DMS 273 (cell line): ENCODE data around the gene FMO1.
"Not testable (repeated sequence)": the region's sequence is repeated elsewhere in the genome, so short reads cannot be mapped to it uniquely, and the experiment has no call there.

ENCODE experiments used
- DNase-seq: peaks from one replicate; lab custom pipeline; 2025; ENCODE audit not compliant: unreplicated experiment; lab: John Stamatoyannopoulos, UW

FMO1 gene, protein sequence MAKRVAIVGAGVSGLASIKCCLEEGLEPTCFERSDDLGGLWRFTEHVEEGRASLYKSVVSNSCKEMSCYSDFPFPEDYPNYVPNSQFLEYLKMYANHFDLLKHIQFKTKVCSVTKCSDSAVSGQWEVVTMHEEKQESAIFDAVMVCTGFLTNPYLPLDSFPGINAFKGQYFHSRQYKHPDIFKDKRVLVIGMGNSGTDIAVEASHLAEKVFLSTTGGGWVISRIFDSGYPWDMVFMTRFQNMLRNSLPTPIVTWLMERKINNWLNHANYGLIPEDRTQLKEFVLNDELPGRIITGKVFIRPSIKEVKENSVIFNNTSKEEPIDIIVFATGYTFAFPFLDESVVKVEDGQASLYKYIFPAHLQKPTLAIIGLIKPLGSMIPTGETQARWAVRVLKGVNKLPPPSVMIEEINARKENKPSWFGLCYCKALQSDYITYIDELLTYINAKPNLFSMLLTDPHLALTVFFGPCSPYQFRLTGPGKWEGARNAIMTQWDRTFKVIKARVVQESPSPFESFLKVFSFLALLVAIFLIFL

DNA sequence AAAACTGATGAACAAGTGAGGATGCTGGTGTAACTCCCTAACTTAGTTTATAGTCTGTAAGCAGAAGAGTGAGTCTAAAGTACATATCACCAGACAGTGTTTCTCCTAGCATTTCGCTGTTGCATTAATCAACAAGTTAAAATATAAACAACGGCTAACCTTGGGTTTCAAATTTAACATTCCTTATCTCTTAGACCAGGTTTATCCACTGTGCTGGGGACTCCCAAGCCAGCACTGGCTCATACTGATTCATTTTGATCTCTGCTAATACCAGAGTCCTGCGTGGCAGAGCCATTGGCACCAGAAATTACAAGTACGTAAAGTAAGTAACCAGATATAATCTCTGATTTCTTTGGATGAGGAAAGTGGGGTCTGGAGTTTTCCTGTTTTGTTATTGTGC, at the start of gene FMO1:
FMO1 (plus strand) TSS at position 193 of the 400 bp plus-strand sequence. CDS start 9,594 bp downstream, outside the sequence.
- DNase-seq: no peak

DNA sequence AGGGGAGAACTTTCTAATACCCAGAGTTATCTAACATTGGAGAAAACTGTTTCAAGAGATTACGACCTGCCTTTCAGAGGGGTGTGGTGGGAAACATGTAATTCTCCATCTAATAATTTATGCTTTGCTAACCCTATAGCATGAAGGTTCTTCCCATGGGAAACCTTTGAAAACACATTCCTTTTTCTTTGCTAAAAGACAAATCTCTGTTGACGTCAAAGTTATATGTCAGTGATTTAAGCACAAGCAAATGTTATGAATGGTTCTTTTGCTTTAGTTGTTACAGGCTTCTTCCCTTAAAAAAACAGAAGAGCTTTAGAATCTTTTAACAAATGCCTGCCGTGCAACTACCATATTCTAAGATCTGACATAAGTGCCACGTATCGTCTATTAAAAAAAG, 44.0 kb upstream of the FMO1 start:
- no peak for DNase-seq

DNA sequence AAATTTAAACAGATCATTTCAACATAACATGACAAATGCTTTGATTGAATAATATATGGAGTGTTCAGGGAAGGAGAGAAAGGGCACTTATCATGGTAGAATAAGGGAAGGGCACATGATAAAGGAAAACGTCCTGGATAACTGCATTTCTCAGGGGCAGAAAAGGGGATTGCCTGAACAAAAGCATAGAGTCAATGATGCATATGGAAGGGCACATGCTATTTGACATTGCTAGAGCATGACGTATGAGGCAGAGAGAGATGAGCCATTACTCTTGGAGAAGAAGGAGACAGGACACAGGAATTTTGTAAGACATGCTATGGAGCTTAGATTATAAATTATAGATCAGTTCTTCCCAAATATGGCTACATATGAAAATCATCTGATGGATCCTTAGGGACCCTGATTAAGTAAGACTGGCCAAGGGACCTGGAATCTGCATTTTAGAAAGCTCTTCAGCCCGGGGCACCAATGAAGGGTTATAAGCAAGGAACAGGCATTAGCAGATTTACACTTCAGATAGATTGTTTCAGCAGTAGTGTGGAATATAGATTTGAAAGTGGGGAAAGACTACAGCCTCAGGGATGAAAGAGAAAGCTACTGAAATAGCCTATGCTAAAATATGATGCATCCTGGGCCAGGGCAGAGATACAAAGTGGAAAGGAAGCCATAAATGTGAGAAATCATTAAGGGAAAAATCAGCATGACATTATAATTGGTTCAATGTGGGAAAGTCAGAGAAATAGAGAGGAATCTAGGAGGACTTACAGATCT, 41.9 kb upstream of the FMO1 start:
- DNase-seq: no peak

DNA sequence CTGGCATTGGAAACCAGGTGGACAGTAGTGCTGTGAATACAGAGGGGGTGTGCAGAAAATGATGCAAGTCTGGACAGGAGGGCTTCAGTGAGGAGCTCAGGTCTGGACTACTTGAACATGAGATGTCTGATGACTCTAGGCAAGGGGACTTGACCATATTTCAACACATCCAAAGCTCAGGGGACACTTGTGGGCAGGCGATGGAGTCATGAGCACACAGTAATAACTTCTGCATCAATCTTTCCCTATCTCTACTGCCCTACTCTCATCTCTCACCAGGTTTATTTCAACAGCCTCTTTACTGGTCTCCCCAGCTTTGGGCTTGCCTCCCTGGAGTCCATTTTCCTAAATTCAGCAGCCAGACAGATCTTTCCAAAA, 41.3 kb upstream of the FMO1 start:
- no peak for DNase-seq

DNA sequence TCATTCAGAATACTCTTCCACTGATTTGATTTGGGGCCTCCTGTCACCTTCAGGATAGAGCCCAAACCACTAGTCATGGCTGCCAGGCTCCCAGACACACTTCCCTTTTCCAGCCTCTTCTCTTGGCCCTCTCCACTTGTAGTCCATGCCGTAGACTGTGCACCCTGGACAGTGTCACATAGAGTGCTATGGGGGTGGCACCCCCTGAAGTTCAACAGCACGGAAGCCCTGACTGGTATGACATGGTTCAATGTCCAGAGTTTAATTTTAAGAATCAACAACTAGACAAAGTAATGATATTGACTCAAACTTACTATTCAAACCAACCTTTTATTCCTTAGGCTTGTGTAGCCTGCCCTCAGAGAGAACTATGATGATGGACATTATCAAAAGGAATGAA, 40.9 kb upstream of the FMO1 start:
- no peak for DNase-seq

DNA sequence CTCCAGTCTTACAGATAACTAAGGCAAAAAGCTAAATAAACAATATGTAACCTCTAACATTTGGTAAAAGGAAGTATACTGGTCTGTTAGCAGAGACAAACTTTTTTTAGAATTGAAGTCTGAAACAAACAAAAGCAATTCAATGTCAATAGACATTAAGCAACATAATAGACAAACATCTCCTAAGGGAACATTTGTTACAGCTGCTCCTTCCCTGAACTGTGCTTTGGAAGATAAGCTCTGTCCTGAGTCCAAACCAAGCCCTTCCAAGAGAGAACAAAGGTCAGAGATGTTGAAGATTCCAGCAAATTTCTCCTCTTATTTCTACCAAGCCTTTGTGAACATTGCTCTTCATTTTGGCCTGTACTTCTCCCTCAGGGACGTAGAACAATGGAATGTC, 37.9 kb upstream of the FMO1 start:
- no peak for DNase-seq

DNA sequence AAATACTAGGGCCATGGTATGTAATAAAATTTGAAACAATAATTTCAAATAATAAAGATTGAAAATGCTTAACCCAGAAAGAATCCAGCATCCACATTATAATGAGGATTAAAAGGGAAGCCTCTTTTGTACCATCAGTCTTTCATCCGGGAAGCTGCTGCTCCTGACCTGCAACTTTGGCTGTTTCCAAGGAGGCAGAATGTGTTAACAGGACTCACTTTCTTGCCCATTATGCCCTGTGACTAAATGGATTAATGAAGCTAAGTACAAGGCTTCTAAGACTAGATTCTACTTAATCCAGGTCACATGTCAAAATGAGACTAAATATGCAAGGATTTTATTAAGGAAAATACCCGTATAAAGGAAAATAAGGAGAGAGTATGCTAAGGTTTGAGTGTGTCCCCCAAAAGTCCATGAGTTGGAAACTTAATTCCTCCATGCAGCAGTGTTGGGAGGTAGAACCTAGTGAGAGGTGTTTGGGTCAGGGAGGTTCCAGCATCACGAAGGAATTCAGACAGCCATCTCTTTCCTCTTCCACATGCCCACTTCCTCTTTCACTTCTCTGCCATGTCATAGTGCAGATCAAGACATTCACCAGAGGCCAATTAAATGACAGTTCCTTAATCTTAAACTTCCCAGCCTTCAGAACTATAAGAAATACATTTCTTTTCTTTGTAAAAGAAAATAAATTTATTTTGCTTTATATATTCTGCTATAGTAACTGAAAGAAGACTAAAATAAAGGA, 35.5 kb upstream of the FMO1 start:
- no peak for DNase-seq

DNA sequence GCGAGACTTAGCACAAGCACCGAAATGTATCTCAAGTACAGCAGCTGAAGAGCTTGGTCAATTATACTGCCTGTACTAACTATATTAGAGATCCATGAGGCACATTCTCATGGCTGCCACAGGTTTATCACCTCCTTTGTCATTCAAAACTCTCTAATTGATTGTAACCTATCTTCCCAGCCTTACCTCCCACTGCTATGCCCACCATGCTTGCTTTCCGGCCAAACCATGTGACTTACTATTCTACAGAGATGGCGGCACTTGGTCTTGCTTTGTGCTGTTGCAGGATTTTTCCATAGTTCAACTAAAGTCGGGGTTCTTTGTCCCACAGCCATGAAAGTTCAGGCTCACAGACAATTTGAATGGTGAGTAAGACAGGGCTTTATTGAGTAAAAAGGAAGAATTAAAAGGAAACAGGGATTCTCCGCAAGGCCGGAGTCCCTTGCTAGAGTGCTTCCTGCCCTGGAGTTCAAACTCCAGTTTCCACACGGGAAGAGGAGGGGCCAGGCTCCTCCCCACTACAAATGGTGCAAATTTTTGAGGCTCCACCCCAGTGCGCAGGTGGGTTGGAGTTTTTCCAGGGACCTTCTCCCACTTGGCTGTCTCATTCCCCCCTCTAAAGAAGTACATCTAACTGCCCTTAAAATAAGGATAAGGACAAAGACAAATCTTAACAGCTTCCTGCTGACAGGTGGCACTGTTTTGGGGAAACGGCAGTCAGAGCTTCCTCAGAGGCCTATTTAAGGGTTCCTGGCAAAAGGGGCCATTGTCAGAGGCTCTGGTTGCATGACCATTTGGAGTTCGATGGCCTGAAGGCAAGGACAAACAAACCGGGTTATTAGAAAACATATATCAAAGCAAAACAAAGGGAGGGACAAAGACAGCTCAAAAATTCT, 34.5 kb upstream of the FMO1 start:
- DNase-seq: no peak

DNA sequence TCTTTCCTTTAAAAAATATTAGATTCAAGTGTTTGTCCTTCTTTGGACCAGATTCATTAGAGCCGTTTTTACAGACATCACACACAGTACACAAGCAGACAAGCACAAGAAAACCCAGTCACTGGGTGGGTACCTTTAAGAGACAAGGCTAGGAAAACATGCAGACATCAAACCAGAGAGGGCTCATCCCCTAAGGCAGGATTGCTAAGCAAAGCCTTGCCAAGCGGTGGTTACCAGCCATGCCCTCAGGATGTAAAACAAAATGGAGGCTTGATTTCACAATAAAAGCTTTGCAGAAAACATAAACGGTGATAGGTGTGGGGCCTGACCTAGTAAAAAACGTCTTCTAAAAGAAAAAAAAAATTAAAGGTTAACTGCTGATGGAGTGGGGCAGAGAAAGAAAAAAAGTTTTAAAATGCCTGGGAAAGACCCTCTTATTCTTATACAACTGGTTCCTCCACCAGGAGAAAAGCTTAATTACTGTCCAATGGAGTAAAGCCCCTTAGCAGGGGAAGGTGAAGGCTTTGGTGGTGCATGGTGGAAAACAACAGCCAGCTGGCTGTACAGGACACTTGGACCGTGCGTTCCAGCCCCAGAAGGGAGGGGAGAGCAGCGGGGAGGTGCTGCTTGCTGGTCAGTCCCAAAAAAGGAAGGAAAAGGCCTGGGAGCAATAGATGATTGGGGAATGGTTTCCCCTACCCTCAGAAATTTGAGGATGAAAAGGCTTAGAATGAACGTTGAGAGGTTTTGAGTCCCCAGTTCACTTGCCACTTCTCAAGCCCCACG, 30.4 kb upstream of the FMO1 start:
- no peak for DNase-seq

DNA sequence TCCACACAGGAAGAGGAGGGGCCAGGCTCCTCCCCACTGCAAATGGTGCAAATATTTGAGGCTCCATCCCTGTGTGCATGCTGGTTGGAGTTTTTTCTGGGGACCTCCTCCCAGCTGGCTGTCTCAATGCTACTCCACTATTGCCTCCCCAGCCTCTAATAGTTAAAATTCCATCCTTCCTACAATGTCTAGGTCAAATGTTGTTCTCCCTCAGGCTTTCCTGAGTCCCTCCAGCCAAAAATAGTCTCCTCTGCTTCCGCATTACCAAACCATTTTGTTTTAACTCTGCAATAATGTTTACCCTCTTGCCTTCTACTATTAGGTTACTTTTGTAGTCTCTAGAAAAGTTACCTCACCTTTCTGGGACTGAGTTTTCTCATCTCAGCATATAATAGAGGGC, 29.6 kb upstream of the FMO1 start:
- no peak for DNase-seq

DNA sequence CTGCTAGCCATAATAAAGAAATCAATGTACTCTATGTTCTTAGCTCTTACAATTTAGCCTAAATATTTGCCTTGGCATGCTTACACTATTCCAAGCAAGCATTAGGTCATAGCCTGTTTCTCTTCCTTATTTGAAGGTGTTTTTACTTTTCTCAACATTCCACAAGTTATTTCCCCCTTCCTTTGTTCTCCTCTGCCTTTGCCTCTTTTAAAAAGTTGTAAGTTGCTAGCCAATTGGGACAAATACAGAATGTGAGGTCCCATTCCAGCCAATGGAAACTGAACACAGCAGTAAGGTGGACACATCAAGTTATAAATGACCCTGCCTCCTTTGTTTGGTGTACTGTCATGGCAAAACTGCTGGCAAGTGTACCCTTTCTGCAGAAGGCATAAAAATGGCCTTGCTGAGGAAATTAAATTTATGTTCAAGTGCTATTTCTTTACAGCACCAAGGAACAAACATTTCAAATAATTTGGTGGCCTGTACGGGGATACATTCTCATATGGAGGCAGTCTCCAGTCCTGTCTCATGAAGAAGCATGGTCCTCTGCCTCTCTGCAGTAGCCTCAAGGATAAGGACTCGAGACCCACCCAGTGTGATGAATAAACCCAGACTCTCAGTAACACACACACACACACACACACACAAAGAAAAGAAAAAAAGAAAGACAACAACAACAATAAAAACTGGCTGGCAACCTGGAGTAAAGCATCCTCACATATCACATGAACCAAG, 28.8 kb upstream of the FMO1 start:
- no peak for DNase-seq

DNA sequence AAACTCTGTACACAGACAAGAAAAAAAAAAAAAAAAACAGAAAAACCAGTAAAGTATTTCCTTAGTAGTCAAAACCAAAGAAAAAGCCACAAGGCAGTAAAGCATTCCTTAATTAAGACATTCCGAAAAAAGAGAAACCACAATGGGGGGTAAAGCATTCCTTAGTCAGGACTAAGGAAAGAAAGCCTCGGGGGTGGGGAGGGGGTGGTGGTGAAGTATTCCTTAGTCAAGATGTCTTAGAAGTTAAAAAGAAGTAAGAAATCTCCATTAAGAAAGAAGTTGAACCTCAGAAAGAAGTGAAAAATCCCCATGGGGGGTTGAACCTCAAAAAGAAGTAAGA, 28.2 kb upstream of the FMO1 start:
- DNase-seq: no peak

DNA sequence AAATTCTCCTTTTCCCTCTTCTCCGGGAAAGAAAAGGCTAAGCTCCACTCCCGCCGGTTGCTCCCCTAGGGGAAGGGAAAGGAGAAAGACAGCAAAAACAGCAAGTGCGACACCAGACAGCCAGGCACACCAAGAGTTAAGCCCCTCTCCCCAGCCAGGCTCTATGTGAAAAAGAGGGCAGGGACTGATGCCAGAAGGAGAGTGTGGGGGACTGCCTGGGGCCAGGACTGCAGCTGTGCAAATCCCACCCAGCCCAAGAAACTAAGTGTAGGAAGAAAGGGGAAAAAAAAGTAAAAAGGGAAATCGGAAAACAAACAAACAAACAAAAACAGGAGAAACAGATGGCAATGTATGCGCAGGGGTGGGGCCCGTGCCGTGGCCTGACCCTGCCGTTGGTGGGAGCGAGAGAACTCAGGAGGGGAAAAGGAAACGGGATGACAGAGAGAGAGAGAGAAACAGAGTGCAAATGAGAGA, 27.7 kb upstream of the FMO1 start:
- DNase-seq: no peak

DNA sequence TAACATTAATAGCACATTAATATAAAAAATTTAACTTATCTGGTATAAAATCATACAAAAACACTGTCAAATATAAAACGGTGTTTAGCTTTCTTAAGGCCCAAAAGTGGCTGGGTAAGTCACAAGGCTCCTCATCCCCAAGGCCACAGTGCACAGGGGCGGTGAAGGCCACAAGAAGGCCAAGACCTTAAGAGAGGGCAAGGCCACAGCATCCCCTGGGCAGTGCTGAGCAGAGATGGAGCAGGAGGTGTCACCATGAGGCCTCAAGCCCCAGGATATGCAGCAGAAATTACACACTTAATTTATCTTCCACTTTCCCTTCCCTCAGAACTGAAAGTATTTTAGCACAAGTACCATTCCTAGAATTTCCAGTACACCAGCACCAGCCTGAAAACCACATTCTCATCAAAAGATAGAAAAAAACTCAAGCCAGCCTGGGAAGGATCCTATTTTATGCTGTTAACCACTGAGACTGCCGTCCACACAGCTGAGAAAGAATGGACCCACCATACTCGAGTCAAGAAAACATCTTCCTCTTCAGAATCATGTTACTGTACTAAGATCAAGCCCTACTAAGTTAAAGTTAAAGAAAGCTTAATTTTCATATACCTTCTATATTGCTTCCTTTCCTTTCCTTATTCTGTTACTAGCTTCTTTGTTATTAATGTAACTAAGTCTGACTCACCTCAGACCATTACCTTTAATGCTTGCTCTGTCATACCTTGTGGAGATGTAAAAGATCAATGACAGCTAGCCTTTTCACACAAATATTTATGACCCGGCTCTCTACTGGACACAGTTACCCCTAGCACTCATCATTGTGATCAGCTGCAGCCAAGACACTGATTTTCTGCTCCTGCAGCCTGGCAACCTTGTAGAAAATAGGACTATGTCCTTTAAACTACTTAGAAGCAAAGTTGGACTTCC, 26.4 kb upstream of the FMO1 start:
- no peak for DNase-seq

DNA sequence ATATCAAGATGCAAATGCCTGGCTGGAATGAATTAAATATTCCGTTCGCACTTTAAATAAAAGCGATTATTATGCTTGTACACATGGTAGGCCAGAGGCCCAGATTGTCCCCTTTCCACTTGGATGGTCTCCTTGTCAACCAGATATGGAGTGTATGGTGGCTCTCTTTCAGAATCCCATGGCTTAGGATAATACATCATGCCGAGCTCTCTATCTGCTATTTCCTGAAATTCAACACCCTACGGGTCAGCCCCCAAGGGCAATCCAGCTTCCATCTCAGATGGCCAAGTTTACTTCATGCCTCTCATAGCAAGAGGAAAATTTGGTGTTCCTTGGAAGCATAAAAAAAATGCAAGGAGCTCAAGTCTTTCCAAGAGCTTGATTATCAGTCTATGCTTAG, 25.4 kb upstream of the FMO1 start:
- no peak for DNase-seq

DNA sequence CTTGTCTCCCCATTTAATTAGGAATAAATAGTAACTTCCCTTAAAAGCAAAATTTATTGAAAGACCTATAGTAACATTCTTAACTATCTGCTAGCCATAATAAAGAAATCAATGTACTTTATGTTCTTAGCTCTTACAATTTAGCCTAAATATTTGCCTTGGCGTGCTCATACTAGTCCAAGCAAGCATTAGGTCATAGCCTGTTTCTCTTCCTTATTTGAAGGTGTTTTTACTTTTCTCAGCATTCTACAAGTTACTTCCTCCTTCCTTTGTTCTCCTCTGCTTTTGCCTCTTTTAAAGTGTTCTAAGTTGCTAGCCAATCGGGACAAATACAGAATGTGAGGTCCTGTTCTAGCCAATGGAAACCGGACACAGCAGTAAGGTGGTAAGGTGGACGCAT, 24.0 kb upstream of the FMO1 start:
- DNase-seq: not testable (repeated sequence)

DNA sequence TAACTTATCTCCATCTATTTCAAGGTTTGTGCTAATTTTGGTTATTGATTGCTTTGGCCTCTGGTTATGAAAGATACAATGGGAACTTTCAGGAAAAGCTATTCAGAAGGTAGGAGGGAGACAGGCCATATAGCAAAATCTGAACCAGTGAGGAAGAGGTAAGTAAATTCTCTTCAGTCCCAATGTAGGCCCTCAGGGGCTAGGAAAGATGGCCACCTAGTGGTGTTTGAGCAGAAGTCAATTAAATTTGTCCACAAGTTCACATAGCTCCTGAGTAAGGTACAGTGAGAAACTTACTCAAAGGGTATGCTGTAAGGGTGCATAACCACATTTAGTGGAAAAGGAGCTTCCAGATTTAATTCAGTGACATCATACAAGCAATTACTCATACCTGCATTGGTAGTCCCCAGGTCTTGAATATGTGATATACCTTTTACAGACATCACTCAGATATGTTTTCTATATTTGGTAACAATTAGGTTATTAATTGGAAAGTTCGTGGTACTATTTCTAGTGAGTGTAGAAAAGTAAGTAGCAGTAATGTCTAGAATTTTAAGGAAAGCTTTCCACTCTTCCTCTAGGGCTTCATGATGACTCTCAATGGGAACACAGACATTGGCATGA, 21.4 kb upstream of the FMO1 start:
- DNase-seq: peak; percentile 82

DNA sequence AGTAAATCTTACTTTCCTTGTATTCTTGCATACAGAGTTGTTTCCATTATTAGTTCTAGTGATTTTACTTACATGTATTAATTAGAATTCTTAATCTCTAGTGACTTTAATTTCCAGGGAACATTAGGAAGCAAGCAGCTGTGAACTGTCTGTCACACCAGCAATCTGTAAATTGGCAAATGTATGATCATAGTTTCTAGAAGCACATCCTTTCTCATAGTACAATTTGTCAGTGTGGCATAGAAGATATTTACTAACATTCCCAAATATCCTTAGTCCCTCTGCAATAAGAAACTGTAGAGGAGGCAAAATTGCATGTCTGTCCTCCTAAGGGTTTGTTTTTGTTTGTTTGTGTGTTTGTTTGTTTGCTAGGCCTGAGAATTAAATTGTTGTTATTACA, 17.0 kb upstream of the FMO1 start:
- DNase-seq: no peak
